Measurements from ENCODE around the gene ERC1. TPM values are rescaled to one million over a fixed set of nuclear protein-coding genes. Genes with fewer than 3 reads are reported as not detected.

ERC1 gene
- total RNA-seq, 2 donors from 2014 or later, result 40.3 to 43.0 TPM

DNA sequence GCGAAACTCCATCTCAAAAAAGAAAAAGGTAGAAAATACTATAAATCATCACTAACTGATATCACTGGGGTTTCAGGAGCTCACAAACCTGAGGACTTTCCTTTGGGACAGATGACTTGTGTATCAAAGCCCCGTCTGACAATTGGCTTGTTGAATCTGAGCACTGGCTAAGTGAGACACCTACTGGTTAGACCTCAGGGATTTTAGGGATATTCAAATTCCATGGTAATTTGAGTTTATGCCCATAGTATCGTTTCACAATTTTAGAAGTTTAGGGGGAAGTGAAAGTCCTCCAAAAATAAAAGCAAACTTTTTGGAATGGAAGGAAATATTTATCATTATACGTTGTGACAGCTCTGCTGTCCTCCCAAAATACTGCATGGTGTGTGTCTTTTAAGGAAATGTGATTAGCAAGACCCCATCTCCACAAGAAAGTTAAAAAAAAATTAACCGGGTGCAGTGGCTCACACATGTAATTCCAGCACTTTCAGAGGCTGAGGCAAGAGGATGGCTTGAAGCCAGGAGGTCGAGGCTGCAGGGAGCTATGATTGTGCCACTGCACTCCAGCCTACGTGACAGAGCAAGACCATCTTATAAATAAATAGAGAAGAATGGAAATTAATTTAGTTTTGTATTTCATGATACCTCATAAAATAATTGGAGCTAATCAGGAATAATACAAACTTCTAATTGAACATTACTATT lies 554.1 kb downstream of the ERC1 start:
- H3K4me3 ChIP-seq, result no peak overlapping the region
- H3K4me1 ChIP-seq, result no peaks in the 10 kb centered on the region
- no peak for DNase-seq (ENCODE audit: low spot score)
- TF ChIP-seq, protein P1, sequence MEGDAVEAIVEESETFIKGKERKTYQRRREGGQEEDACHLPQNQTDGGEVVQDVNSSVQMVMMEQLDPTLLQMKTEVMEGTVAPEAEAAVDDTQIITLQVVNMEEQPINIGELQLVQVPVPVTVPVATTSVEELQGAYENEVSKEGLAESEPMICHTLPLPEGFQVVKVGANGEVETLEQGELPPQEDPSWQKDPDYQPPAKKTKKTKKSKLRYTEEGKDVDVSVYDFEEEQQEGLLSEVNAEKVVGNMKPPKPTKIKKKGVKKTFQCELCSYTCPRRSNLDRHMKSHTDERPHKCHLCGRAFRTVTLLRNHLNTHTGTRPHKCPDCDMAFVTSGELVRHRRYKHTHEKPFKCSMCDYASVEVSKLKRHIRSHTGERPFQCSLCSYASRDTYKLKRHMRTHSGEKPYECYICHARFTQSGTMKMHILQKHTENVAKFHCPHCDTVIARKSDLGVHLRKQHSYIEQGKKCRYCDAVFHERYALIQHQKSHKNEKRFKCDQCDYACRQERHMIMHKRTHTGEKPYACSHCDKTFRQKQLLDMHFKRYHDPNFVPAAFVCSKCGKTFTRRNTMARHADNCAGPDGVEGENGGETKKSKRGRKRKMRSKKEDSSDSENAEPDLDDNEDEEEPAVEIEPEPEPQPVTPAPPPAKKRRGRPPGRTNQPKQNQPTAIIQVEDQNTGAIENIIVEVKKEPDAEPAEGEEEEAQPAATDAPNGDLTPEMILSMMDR (IDR thresholded peaks at IDR 0.05), result peak in 1 of 2 donors; percentile 42
- no peaks in the 10 kb centered on the region for H3K36me3 ChIP-seq
- no peaks in the 10 kb centered on the region for H3K27me3 ChIP-seq
- H3K27ac ChIP-seq, result no peak overlapping the region
- no peaks in the 10 kb centered on the region for H3K9me3 ChIP-seq

Other genes starting within 250 kb of the ERC1 start
- gene WNK1, start 238.6 kb upstream of the ERC1 start, total RNA-seq, result 100 to 1,000 TPM; 195 to 215 TPM
- gene RAD52, start 41.5 kb upstream of the ERC1 start, total RNA-seq, result 1 to 10 TPM; 7.4 to 8.8 TPM

All from right atrium auricular region (tissue), 2 donors.